ENCODE measurements around the gene SNRNP70. TPM values are rescaled to one million over a fixed set of nuclear protein-coding genes. Genes with fewer than 3 reads are reported as not detected.

The SNRNP70 gene
- total RNA-seq, 2 donors from 2014 or later, result 138 to 143 TPM

DNA sequence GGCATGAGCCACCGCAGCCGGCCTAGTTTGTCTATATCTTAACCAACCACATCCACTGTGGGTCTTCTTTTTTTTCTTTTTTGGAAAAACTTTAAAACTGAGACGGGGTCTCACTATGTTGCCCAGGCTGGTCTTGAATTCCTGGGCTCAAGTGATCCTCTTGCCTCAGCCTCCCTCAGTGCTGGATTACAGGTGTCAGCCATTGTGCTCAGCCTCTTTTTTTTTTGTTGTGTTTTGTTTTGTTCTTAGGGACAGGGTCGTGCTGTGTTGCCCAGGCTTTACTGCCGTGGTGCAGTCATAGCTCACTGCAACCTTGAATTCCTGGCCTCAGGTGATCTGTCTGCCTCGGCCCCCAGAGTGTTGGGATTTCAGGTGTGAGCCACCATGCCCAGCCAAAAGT, 7.4 kb downstream of the SNRNP70 start:
- DNase-seq, result no peak
- ATAC-seq, result no peak
- intact Hi-C loops (cut with DNase I, micrococcal nuclease), result loop anchor here in 1 of 2 donors (10.0 kb wide), 1 partner anchor 102 kb away; no protein-coding TSS in a partner anchor

- ATAC-seq, result no peak
- intact Hi-C loops (cut with DNase I, micrococcal nuclease), result loop anchor here in 1 of 2 donors (5.0 to 10.0 kb wide), 2 partner anchors 53 to 100 kb away; no protein-coding TSS in a partner anchor
Observed at GRCh38 chr19:49094505-49095482, 9.5 kb downstream of the SNRNP70 start.

DNA sequence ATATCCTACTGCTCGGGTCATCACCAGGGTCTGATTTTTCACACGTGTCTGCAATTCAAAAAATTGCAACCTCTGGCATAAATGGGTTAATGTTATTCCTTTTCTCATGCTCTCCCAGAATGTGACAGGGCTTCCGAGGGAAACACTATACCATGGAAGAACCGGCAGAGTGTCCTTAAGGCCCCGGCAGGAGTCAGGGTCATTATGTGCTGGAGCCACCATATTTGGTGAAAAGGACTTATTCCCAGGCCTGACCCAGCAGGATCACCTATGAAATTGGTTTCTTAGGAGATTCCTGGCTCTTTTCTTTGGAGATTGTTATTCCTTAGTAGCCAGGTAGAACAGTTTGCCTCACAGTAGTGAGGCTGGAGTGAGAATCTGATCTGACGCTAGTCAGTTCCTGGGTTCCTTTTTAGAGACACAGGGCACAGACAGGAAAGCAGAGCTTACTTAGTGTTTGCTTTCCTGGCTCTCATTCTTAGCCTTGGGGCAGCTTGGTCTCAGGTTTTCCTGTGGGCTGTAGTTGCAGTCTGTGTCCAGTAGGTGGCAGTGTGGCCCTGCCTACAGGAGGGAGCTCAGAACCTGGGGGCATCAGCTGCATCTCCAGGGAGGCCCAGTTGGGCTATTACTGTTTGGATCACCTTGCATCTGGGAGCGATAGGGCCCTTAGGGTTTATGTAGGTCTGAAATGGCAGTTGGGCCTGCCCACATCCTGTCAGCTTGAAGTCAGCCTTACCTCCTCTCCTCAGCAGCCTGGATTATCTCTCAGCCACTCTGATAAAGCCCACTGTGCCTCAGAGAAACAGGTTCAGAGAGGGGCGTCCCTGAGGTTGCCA, 12.4 kb downstream of the SNRNP70 start:
- peak; percentile 79 for ATAC-seq
- intact Hi-C loops (cut with DNase I, micrococcal nuclease), result loop anchor here in 1 of 2 donors (5.0 to 10.0 kb wide), 2 partner anchors 50 to 97 kb away; no protein-coding TSS in a partner anchor
- peak in 1 of 2 donors; percentile 67 for DNase-seq

More at GRCh38 chr19:49094505-49095482, 9.5 kb downstream of the SNRNP70 start:
- DNase-seq, result no peak

DNA sequence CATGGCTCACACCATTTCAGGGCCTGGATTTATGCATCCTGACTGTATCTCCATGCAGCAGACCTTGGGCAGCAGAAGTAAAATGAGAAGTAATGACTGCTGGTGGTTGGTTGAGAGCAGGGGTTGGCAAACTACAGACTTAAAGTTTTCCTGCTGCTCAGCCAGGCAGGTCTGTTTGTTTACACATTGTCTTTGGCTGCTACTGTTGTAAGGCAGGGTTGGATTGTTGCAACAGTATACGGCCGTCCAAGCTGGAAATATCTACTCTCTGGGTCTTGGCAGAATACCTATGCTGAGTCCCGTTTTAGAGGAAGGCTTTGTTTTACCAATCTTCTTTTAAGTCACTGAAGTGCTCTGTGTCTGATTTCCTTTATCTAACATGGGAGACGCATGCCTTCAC, 13.5 kb downstream of the SNRNP70 start:
- ATAC-seq, result no peak
- intact Hi-C loops (cut with DNase I, micrococcal nuclease), result loop anchor here in 1 of 2 donors (5.0 to 10.0 kb wide), 2 partner anchors 49 to 96 kb away; no protein-coding TSS in a partner anchor
- no peak for DNase-seq

GRCh38 chr19:49101160-49101559, 15.9 kb downstream of the SNRNP70 start:
- intact Hi-C loops (cut with DNase I, micrococcal nuclease), result loop anchor here in 1 of 2 donors (10.0 kb wide), 1 partner anchor 104 kb away; no protein-coding TSS in a partner anchor
- DNase-seq, result no peak
- no peak for ATAC-seq

GRCh38 chr19:49102303-49102702, 17.1 kb downstream of the SNRNP70 start:
- intact Hi-C loops (cut with DNase I, micrococcal nuclease), result loop anchor here in 1 of 2 donors (10.0 kb wide), 1 partner anchor 102 kb away; no protein-coding TSS in a partner anchor

DNA sequence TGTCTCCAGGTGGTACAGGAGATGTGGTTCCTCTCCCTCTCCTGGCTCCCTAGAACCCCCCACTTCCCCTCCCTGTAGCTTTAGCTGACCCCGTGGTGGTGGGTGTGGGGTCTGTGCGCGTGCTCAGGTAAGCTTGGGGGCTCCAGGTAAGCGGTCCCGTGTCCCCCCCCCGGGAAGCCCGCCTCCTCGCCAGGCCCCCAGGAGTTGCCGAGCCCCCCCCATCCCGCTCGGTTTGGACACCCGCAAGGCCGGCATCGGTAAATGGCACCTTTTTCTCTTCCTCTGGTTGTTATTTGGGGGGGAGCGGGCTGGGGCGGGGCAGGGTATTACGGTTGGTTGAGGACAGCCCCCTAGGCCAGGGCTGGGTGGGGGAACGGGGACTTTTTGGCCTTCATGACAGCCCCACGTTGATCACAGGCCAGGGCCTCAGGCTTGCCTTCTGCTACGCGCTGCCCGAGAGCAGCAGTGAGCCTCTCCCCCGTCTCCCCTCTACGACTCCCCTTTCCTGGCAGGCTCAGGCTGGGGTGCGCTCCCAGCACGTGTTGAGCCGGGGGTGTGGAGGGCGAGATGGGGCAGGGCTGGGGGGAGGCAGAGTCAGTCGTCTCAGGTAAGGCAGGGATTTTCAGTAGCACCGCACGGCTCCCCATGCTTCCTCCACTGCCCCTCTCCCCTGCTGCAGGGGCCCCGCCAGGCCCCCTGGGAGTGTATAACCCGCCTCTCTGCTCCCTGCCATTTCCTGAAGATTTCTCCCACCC, 18.3 kb downstream of the SNRNP70 start:
- ATAC-seq, result no peak
- no peak for DNase-seq
- intact Hi-C loops (cut with DNase I, micrococcal nuclease), result loop anchor here in 1 of 2 donors (10.0 kb wide), 1 partner anchor 101 kb away; no protein-coding TSS in a partner anchor

More at GRCh38 chr19:49102303-49102702, 17.1 kb downstream of the SNRNP70 start:
- DNase-seq (no peak), ATAC-seq (no peak)

- no peak for DNase-seq
- intact Hi-C loops (cut with DNase I, micrococcal nuclease), result loop anchor here in 1 of 2 donors (10.0 kb wide), 1 partner anchor 100 kb away; no protein-coding TSS in a partner anchor
- no peak for ATAC-seq
Observed at GRCh38 chr19:49104229-49104864, 19.1 kb downstream of the SNRNP70 start.

DNA sequence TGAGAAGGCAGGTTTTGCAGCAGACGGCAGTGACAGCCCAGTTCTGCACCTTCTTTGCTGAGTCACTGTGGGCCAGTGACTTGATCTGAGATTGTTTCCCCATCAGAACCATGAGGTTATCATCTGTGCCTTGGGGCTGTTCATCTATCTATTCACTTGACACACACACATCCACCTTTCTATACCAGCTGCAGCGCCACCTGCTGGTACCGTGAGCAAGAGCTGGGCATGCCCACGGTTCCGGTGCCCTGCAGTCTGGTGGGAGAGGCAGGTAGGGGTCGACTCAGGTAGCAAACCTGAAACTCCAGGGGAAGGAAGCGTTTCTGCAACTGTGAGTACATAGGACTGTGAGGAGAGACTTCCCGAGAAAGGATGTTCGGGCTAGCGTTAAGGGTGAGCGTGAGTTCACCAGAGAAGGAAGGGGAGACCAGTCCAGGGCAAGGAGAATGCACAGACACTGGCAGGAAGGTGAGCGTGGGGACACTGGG, 21.4 kb downstream of the SNRNP70 start:
- peak in 1 of 2 donors; percentile 79 for DNase-seq
- ATAC-seq, result peak; percentile 71
- intact Hi-C loops (cut with DNase I, micrococcal nuclease), result loop anchor here in 1 of 2 donors (10.0 kb wide), 1 partner anchor 98 kb away; no protein-coding TSS in a partner anchor

- ATAC-seq (no peak), DNase-seq (no peak)
- intact Hi-C loops (cut with DNase I, micrococcal nuclease), result loop anchor here in 1 of 2 donors (10.0 kb wide), 1 partner anchor 97 kb away; no protein-coding TSS in a partner anchor
Observed at GRCh38 chr19:49107625-49108459, 22.6 kb downstream of the SNRNP70 start.

DNA sequence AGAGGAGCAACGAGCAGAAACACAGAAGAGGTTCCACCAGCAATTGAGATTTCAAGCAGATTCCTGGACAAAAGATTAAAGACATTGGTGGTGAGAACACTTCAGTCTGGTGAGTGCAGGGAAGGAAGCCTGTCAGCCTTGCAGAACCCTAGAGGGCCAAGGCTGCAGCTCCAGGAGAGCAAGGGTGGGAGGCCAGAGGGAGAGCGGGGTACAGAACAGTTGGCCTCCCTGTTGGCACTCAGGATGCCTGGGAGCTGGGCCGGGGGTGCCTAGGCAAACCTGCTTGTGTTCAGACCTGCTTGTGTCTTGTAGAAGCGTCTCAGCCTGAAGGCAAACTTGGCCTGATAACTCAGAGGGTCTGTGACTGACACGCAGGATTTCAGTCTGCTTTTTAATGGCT, 23.8 kb downstream of the SNRNP70 start:
- no peak for DNase-seq
- intact Hi-C loops (cut with DNase I, micrococcal nuclease), result loop anchor here in 1 of 2 donors (10.0 kb wide), 1 partner anchor 96 kb away; no protein-coding TSS in a partner anchor
- no peak for ATAC-seq

DNA sequence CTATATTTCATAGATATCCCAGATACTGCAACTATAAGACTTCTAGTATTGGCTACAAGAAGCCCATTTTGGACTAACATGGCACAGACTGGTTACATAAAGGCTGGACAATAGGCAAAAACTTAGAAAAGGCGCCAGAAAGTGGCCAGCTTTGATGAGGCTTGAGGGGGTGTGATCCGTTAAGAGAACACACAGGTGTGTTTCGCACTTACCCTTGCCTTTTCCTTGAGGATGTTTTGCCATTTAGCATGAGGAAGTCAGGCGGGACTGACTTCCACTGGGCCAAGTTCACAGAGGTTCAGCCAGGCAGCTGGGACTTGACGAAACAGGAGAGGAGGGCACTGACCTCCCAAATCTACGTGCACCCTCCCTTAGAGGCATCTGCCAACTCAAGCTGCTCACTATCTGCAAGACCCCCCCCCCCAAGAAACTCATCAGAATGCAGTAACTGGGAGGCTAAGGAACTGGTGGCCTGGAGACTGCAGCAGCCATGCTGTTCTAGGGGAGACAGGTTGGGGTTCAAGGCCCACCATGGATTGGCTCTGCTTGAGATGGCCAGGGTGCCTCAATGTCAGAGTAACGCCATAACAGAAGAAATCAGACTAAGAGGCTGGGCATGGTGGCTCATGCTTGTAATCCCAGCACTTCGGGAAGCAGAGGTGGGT, 24.4 kb downstream of the SNRNP70 start:
- ATAC-seq, result no peak
- no peak for DNase-seq
- intact Hi-C loops (cut with DNase I, micrococcal nuclease), result loop anchor here in 1 of 2 donors (10.0 kb wide), 1 partner anchor 95 kb away; no protein-coding TSS in a partner anchor

GRCh38 chr19:49110567-49110966, 25.3 kb downstream of the SNRNP70 start:
- ATAC-seq, result no peak
- DNase-seq, result no peak
- intact Hi-C loops (cut with DNase I, micrococcal nuclease), result no loop called here

DNA sequence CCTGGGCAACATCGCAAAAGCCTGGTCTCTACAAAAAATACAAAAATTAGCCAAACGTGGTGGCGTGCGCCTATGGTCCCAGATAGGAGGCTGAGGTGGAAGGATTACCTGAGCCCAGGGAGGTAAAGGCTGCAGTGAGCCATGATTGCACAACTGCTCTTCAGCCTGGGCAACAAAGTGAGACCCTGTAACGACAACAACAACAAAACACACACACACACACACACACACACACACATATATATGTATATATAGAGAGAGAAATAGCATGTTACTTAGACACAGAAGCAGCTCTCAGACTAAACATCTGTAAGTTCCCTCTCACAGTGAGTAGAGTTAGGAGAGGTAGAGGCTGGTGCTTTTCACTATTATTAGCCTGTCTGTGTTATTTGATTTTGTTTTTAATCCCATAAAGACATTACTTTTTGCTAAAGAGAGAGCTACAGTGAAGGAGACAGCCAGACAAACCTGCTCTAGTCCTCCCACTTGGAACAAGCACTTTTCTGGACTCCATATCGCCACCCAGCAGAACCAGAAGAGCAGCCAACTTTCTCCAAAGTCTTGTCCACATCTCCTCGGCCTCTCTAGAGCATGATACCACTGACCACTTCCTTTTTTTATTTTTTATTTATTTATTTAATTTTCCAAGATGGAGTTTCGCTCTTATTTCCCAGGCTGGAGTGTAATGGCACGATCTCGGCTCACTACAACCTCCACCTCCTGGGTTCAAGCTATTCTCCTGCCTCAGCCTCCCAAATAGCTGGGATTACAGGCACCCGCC, 26.2 kb downstream of the SNRNP70 start:
- DNase-seq, result no peak
- intact Hi-C loops (cut with DNase I, micrococcal nuclease), result no loop called here
- no peak for ATAC-seq

Measured in left colon (tissue), 2 donors.